Endothelial cell of hepatic sinusoid (primary cell): Measurements from ENCODE around the gene ANKRD44.

Source experiments
- in situ Hi-C: cut with HindIII; loops from 2 replicates; pipeline ENCODE4 v1.10.0; 2017; ENCODE audit warnings: low sequenced_read_pairs

ANKRD44 gene

GRCh38 chr2:197265036-197265435, 45.5 kb downstream of the ANKRD44 start:
- in situ Hi-C loops, result no loop called here

- in situ Hi-C loops, result no loop called here
Measured at GRCh38 chr2:197264332-197264731, 46.2 kb downstream of the ANKRD44 start.

- in situ Hi-C loops, result no loop called here
Measured at GRCh38 chr2:197263077-197263476, 47.5 kb downstream of the ANKRD44 start.

- in situ Hi-C loops, result no loop called here
Measured at GRCh38 chr2:197261808-197262226, 48.8 kb downstream of the ANKRD44 start.

GRCh38 chr2:197259470-197259999, 51.0 kb downstream of the ANKRD44 start:
- in situ Hi-C loops, result no loop called here

GRCh38 chr2:197258580-197258979, 52.0 kb downstream of the ANKRD44 start:
- in situ Hi-C loops, result no loop called here

GRCh38 chr2:197256547-197257170, 53.9 kb downstream of the ANKRD44 start:
- in situ Hi-C loops, result no loop called here

- in situ Hi-C loops, result no loop called here
Measured at GRCh38 chr2:197256021-197256420, 54.6 kb downstream of the ANKRD44 start.

GRCh38 chr2:197255543-197255942, 55.0 kb downstream of the ANKRD44 start:
- in situ Hi-C loops, result no loop called here

- in situ Hi-C loops, result no loop called here
Measured at GRCh38 chr2:197254776-197255530, 55.6 kb downstream of the ANKRD44 start.

GRCh38 chr2:197251576-197251975, 59.0 kb downstream of the ANKRD44 start:
- in situ Hi-C loops, result no loop called here

GRCh38 chr2:197251163-197251562, 59.4 kb downstream of the ANKRD44 start:
- in situ Hi-C loops, result no loop called here

GRCh38 chr2:197250084-197250397, 60.5 kb downstream of the ANKRD44 start:
- in situ Hi-C loops, result no loop called here

GRCh38 chr2:197249381-197250083, 61.0 kb downstream of the ANKRD44 start:
- in situ Hi-C loops, result no loop called here

GRCh38 chr2:197248623-197249022, 62.0 kb downstream of the ANKRD44 start:
- in situ Hi-C loops, result no loop called here

- in situ Hi-C loops, result no loop called here
Measured at GRCh38 chr2:197248001-197248401, 62.6 kb downstream of the ANKRD44 start.

- in situ Hi-C loops, result no loop called here
Measured at GRCh38 chr2:197247083-197247482, 63.5 kb downstream of the ANKRD44 start.

- in situ Hi-C loops, result no loop called here
Measured at GRCh38 chr2:197245829-197246804, 64.5 kb downstream of the ANKRD44 start.

- in situ Hi-C loops, result no loop called here
Measured at GRCh38 chr2:197244349-197244748, 66.2 kb downstream of the ANKRD44 start.

- in situ Hi-C loops, result no loop called here
Measured at GRCh38 chr2:197242719-197243118, 67.9 kb downstream of the ANKRD44 start.

- in situ Hi-C loops, result no loop called here
Measured at GRCh38 chr2:197241596-197241995, 69.0 kb downstream of the ANKRD44 start.
